Left ventricle myocardium inferior (tissue), 1 donor: ENCODE results near the gene MPPED2. TPM values are rescaled to one million over a fixed set of nuclear protein-coding genes. Genes with fewer than 3 reads are reported as not detected.

ENCODE experiments used
- DNase-seq: peaks from one replicate; pipeline ENCODE4 v3.0.0-alpha.2; 2020
- H3K27ac ChIP-seq: fragments of 200-600 bp; replicated peaks from 2 replicates; pipeline ENCODE4 v1.8.0; 2021
- H3K27me3 ChIP-seq: fragments of 200-600 bp; 2 replicates; pipeline ENCODE4 v1.8.0; 2021; ENCODE audit warnings: low read depth
- H3K36me3 ChIP-seq: fragments of 200-600 bp; 2 replicates; pipeline ENCODE4 v1.8.0; 2021
- H3K4me1 ChIP-seq: fragments of 200-600 bp; 2 replicates; pipeline ENCODE4 v1.8.0; 2021
- H3K4me3 ChIP-seq: fragments of 200-600 bp; 2 replicates; pipeline ENCODE4 v1.8.0; 2021; ENCODE audit warnings: mild to moderate bottlenecking, moderate library complexity
- H3K9me3 ChIP-seq: fragments of 200-600 bp; replicated peaks from 2 replicates; pipeline ENCODE4 v1.8.0; 2021
- intact Hi-C: fragments of 100-400 bp; cut with micrococcal nuclease; formaldehyde crosslinking; loops from one replicate; pipeline ENCODE4 v1.11.0; 2022
- total RNA-seq: library from RNA; stranded (reverse); fragmentation: NEBNext Ultra II Directional; extraction: Animal tissue kit (Norgen Biotek cat#: 25700); gene quantifications from one replicate; pipeline ENCODE4 v1.2.1, GENCODE V29; 2021
- TF ChIP-seq, protein P1 (sequence below): fragments of 200-600 bp; IDR thresholded peaks from 2 replicates; pipeline ENCODE4 v1.8.0; 2021; ENCODE audit warnings: antibody characterized with exemption, mild to moderate bottlenecking, borderline replicate concordance
- donor health status: DM: no; HTN: yes; CAD: no; lungs with severe emphysema.

Gene MPPED2
- total RNA-seq, 1 donor from 2014 or later: 10.8 TPM

DNA sequence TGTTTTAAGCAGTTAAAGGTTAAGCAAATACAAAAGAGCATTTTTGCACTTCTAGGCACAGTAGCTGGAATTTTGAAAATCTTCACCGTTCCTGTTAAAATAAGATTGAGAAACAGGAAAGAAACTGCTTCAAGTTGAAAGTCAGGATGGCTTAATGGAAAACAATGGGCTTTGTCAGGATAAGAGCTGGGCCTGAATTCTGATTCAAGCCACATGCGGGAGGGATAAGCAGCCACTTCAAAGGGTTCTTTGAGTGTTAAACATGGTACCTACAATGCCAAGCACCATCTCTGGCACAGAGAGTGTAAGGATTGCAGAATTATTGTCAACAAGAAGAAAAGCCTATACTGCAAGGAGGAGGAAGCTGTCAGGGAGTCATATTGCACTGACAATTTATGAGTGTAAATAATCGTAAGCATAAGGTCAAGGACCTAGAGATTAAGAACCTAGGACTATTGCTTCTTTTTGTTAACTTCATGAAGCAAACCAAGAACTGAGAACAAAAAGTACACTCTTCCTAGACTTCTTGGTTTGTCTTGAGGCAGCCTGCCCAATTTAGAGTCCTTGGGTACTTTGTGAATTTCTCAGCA lies 32.5 kb downstream of the MPPED2 start:
- no peak for DNase-seq
- Histone ChIP-seq H3K27ac (no peak overlapping the region), H3K4me1 (peaks cover 14% of the 10 kb centered on the region), H3K9me3 (no peaks in the 10 kb centered on the region), H3K36me3 (no peaks in the 10 kb centered on the region), H3K4me3 (no peak overlapping the region), H3K27me3 (no peaks in the 10 kb centered on the region)
- intact Hi-C loops: no loop called here
- TF ChIP-seq, protein P1, sequence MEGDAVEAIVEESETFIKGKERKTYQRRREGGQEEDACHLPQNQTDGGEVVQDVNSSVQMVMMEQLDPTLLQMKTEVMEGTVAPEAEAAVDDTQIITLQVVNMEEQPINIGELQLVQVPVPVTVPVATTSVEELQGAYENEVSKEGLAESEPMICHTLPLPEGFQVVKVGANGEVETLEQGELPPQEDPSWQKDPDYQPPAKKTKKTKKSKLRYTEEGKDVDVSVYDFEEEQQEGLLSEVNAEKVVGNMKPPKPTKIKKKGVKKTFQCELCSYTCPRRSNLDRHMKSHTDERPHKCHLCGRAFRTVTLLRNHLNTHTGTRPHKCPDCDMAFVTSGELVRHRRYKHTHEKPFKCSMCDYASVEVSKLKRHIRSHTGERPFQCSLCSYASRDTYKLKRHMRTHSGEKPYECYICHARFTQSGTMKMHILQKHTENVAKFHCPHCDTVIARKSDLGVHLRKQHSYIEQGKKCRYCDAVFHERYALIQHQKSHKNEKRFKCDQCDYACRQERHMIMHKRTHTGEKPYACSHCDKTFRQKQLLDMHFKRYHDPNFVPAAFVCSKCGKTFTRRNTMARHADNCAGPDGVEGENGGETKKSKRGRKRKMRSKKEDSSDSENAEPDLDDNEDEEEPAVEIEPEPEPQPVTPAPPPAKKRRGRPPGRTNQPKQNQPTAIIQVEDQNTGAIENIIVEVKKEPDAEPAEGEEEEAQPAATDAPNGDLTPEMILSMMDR: no peak

- TF ChIP-seq, protein P1: no peak
These were observed 33.3 kb downstream of the MPPED2 start for GRCh38 chr11:30552839-30553238.

GRCh38 chr11:30550022-30550542 lies 36.1 kb downstream of the MPPED2 start:
- intact Hi-C loops: no loop called here
- Histone ChIP-seq H3K36me3 (no peaks in the 10 kb centered on the region), H3K9me3 (no peaks in the 10 kb centered on the region), H3K27me3 (no peaks in the 10 kb centered on the region), H3K4me1 (peaks cover 14% of the 10 kb centered on the region), H3K27ac (no peak overlapping the region), H3K4me3 (peak overlapping the region; percentile 3)
- TF ChIP-seq, protein P1: no peak
- no peak for DNase-seq

More at GRCh38 chr11:30552839-30553238, 33.3 kb downstream of the MPPED2 start:
- H3K4me3 ChIP-seq: no peak overlapping the region
- H3K4me1 ChIP-seq: peaks cover 14% of the 10 kb centered on the region
- no peaks in the 10 kb centered on the region for H3K36me3 ChIP-seq
- no peaks in the 10 kb centered on the region for H3K9me3 ChIP-seq
- intact Hi-C loops: no loop called here
- no peak overlapping the region for H3K27ac ChIP-seq
- no peaks in the 10 kb centered on the region for H3K27me3 ChIP-seq
- no peak for DNase-seq

DNA sequence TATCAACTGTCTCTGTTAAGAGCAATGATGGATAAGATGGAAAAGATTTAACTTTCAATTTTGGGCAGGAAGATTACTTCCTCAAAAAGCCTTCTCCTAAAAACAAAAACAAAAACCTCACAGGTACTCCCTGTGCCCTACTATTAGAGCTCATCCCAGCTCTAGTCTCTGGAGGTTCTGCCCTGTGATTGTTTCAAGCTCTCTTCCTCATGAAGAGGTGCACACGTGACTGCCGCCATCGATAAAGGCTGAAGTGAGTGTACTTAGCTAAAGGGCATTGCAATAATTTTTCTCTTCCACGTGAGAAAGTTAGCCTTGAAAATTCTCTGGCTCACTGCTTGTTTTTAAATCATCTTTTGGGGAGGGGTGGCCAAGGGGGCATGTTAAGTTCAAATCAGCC lies 36.6 kb downstream of the MPPED2 start:
- Histone ChIP-seq H3K27ac (no peak overlapping the region), H3K9me3 (no peaks in the 10 kb centered on the region), H3K4me3 (peak overlapping the region; percentile 3), H3K4me1 (peaks cover 14% of the 10 kb centered on the region), H3K27me3 (no peaks in the 10 kb centered on the region), H3K36me3 (no peaks in the 10 kb centered on the region)
- TF ChIP-seq, protein P1: no peak
- intact Hi-C loops: no loop called here
- no peak for DNase-seq

GRCh38 chr11:30546334-30546733 lies 39.8 kb downstream of the MPPED2 start:
- no peak overlapping the region for H3K27ac ChIP-seq
- no peak overlapping the region for H3K4me3 ChIP-seq
- peaks cover 21% of the 10 kb centered on the region for H3K4me1 ChIP-seq
- H3K36me3 ChIP-seq: no peaks in the 10 kb centered on the region
- DNase-seq: no peak
- intact Hi-C loops: no loop called here
- TF ChIP-seq, protein P1: no peak
- no peaks in the 10 kb centered on the region for H3K27me3 ChIP-seq
- H3K9me3 ChIP-seq: no peaks in the 10 kb centered on the region
